RCC 7860 (cell line): ENCODE measurements around the gene ATP6V1G2.
"Not testable (repeated sequence)": the region's sequence is repeated elsewhere in the genome, so short reads cannot be mapped to it uniquely, and the experiment has no call there.

Source experiments
- DNase-seq: peaks from one replicate; pipeline ENCODE4 v3.0.0-alpha.2; 2015; ENCODE audit warnings: low spot score
- FAIRE-seq: peaks from 2 replicates; lab custom pipeline; 2012; peaks lifted over from hg19 to GRCh38; lab: Jason Lieb, UNC

ATP6V1G2 gene

GRCh38 chr6:31551371-31551770, 5.0 kb upstream of the ATP6V1G2 start:
- DNase-seq = peak; percentile 28
- FAIRE-seq = not testable (repeated sequence)

GRCh38 chr6:31548544-31548873, 2.1 kb upstream of the ATP6V1G2 start:
- DNase-seq = no peak
- FAIRE-seq = no peak

- FAIRE-seq = no peak
- no peak for DNase-seq
These were observed 1.5 kb upstream of the ATP6V1G2 start for GRCh38 chr6:31547727-31548543.

- peak; percentile 29 for FAIRE-seq
- peak; percentile 89 for DNase-seq
These were observed 734 bp upstream of the ATP6V1G2 start, which contains the start of gene NFKBIL1 for GRCh38 chr6:31546958-31547726. Gene NFKBIL1 (plus strand): TSS chr6:31547608. CDS start chr6:31547695, 87 bp downstream.

- FAIRE-seq (no peak), DNase-seq (no peak)
These were observed 1.1 kb downstream of the ATP6V1G2 start for GRCh38 chr6:31545291-31545690.

- DNase-seq (no peak), FAIRE-seq (no peak)
These were observed 1.7 kb downstream of the ATP6V1G2 start for GRCh38 chr6:31544676-31545075.

- FAIRE-seq = no peak
- DNase-seq = no peak
These were observed 2.8 kb downstream of the ATP6V1G2 start for GRCh38 chr6:31543639-31544038.

- peak; percentile 56 for FAIRE-seq
These were observed 4.5 kb downstream of the ATP6V1G2 start, which contains the start of gene DDX39B for GRCh38 chr6:31541658-31542521. Gene DDX39B (minus strand): TSS chr6:31542003. CDS start chr6:31540532, 1,471 bp downstream.

GRCh38 chr6:31541059-31541657, 5.2 kb downstream of the ATP6V1G2 start:
- no peak for FAIRE-seq
- DNase-seq = no peak

More at GRCh38 chr6:31541658-31542521, 4.5 kb downstream of the ATP6V1G2 start, which contains the start of gene DDX39B:
- peak; percentile 90 for DNase-seq

GRCh38 chr6:31540640-31541039, 5.8 kb downstream of the ATP6V1G2 start:
- FAIRE-seq = no peak
- DNase-seq = no peak

- DNase-seq (no peak), FAIRE-seq (no peak)
These were observed 7.5 kb downstream of the ATP6V1G2 start for GRCh38 chr6:31538805-31539400.

GRCh38 chr6:31535538-31536324, 10.7 kb downstream of the ATP6V1G2 start:
- FAIRE-seq (no peak), DNase-seq (no peak)

GRCh38 chr6:31534521-31535040, 11.8 kb downstream of the ATP6V1G2 start:
- FAIRE-seq (no peak), DNase-seq (no peak)

GRCh38 chr6:31534011-31534410, 12.4 kb downstream of the ATP6V1G2 start:
- FAIRE-seq (no peak), DNase-seq (no peak)

GRCh38 chr6:31533455-31533841, 13.0 kb downstream of the ATP6V1G2 start:
- DNase-seq (no peak), FAIRE-seq (no peak)

- no peak for FAIRE-seq
- no peak for DNase-seq
These were observed 13.6 kb downstream of the ATP6V1G2 start for GRCh38 chr6:31532644-31533454.

- no peak for DNase-seq
- FAIRE-seq = no peak
These were observed 14.4 kb downstream of the ATP6V1G2 start for GRCh38 chr6:31531771-31532643.
